H1 (cell line): ENCODE data around the gene SLFN12L. TPM values are rescaled to one million over a fixed set of nuclear protein-coding genes. Genes with fewer than 3 reads are reported as not detected.

ENCODE experiments used
- CBX8 ChIP-seq: fragments of 300-800, 300-1000 bp; sonication (generic); IDR thresholded peaks from 2 replicates; pipeline ENCODE4 v1.7.1; 2016; ENCODE audit warnings: low read depth, low read length, borderline replicate concordance
- CHD7 ChIP-seq: fragments of 300-600 bp; sonication (generic); IDR thresholded peaks from 2 replicates; pipeline ENCODE4 v1.7.1; 2012; ENCODE audit warnings: low read length, moderate library complexity, mild to moderate bottlenecking, inconsistent platforms; ENCODE audit not compliant: insufficient replicate concordance
- HDAC2 ChIP-seq, 2 experiments: fragments of 300-600 bp in 1 of 2; sonication (generic) in 1 of 2; IDR thresholded peaks; 2 replicates each; pipeline ENCODE4 v1.6.1; 2011 to 2012; ENCODE audit warnings: low read depth in 2 of 2, low read length in 2 of 2, mild to moderate bottlenecking in 2 of 2, moderate library complexity in 2 of 2, borderline replicate concordance in 1 of 2, inconsistent platforms in 1 of 2
- HDAC6 ChIP-seq: IDR thresholded peaks from one replicate; pipeline ENCODE4 v1.7.1; 2012; ENCODE audit warnings: low read depth, mild to moderate bottlenecking, inconsistent platforms, low read length, moderate library complexity
- MAX ChIP-seq: IDR thresholded peaks from 2 replicates; pipeline ENCODE4 v1.6.1; 2012; ENCODE audit warnings: inconsistent platforms
- POLR2AphosphoS5 ChIP-seq: IDR thresholded peaks from 2 replicates; pipeline ENCODE4 v1.6.1; 2011; ENCODE audit warnings: low read depth, low read length
- RFX5 ChIP-seq: IDR thresholded peaks from 2 replicates; pipeline ENCODE4 v1.6.1; 2011; ENCODE audit warnings: low read depth, low read length, improper control_type of control experiment, borderline replicate concordance
- SAP30 ChIP-seq: fragments of 300-600 bp; sonication (generic); IDR thresholded peaks from 2 replicates; pipeline ENCODE4 v1.7.1; 2012; ENCODE audit warnings: low read length, moderate library complexity, mild to moderate bottlenecking, inconsistent platforms; ENCODE audit not compliant: insufficient read depth, insufficient replicate concordance
- SIN3A ChIP-seq, 2 experiments: IDR thresholded peaks in 1 of 2; conservative IDR thresholded peaks in 1 of 2; 2 replicates each; pipeline ENCODE4 v1.6.1; 2011 to 2012; ENCODE audit warnings: low read length in 2 of 2, improper control_type of control experiment in 1 of 2, low read depth in 1 of 2, mild to moderate bottlenecking in 1 of 2
- polyA plus RNA-seq, 7 experiments: library from polyadenylated mRNA; depleted of rRNA in 3 of 7; stranded (reverse) in 5 of 7; unstranded in 2 of 7; fragments of >200 nt in 5 of 7; fragments of 200-250 nt in 2 of 7; gene quantifications; 1 replicate in 5 of 7; 2 replicates in 1 of 7; 4 replicates in 1 of 7; pipeline versions ENCODE4 v1.2.1 to v1.2.3, GENCODE V29; 2011 to 2013; ENCODE audit warnings: missing spikeins in 2 of 7, mixed read lengths in 2 of 7
- total RNA-seq: library from RNA; stranded (reverse); fragmentation: NEBNext Ultra II Directional; extraction: Animal tissue kit (Norgen Biotek cat#: 25700); gene quantifications from 2 replicates; pipeline ENCODE4 v1.2.1, GENCODE V29; 2021

SLFN12L gene
- total and polyA plus RNA-seq, 2 of the 8 experiments (the other 6 are each of a cell fraction or from before 2014, with no cell fraction given) = not detected

- TF ChIP-seq CHD7 = no peak
- TF ChIP-seq MAX = peak; percentile 54
- TF ChIP-seq HDAC6 = no peak
- TF ChIP-seq RFX5 = no peak
- 0 out of 4 replicates have a peak, but pooled peaks have one; percentile 15 to 56 for TF ChIP-seq HDAC2 (IDR thresholded peaks at IDR 0.05; ENCODE audit: borderline replicate concordance in 1 of 2, low read depth in 2 of 2, low read length in 2 of 2)
- peak; percentile 94 for TF ChIP-seq SAP30
- peak; percentile 91 to 98; a peak in 3 of 4 replicates for TF ChIP-seq SIN3A (conservative IDR thresholded peaks at IDR 0.05 in 1 of 2, IDR thresholded peaks at IDR 0.05 in 1 of 2; ENCODE audit: low read depth in 1 of 2, low read length in 2 of 2)
- TF ChIP-seq POLR2AphosphoS5 = peak; percentile 56; the same call in 1 of the 2 replicates
- TF ChIP-seq CBX8 = no peak
Observed at GRCh38 chr17:35578197-35578928, 40.9 kb upstream of the SLFN12L start, which contains the start of gene PEX12 (continued).
